ENCODE measurements around the gene ZNF385B.

Gene ZNF385B

GRCh38 chr2:179539124-179539511 is 322.3 kb downstream of the ZNF385B start:
- no peak for TF ChIP-seq CTCF (IDR thresholded peaks at IDR 0.05; ENCODE audit: insufficient read depth, low read depth, low read length, missing control alignments)
- no peak overlapping the region for H3K4me3 ChIP-seq (ENCODE audit: low read depth, low read length)
- no peak for DNase-seq (ENCODE audit: low read depth)

GRCh38 chr2:179538406-179539123 is 322.8 kb downstream of the ZNF385B start:
- TF ChIP-seq CTCF (IDR thresholded peaks at IDR 0.05; ENCODE audit: insufficient read depth, low read depth, low read length, missing control alignments): no peak
- DNase-seq (ENCODE audit: low read depth): no peak
- H3K4me3 ChIP-seq (ENCODE audit: low read depth, low read length): no peak overlapping the region

- TF ChIP-seq CTCF (IDR thresholded peaks at IDR 0.05; ENCODE audit: insufficient read depth, low read depth, low read length, missing control alignments): no peak
- H3K4me3 ChIP-seq (ENCODE audit: low read depth, low read length): no peak overlapping the region
- DNase-seq (ENCODE audit: low read depth): no peak
Observed at GRCh38 chr2:179536185-179536584, 325.2 kb downstream of the ZNF385B start.

GRCh38 chr2:179533875-179534274 is 327.5 kb downstream of the ZNF385B start:
- TF ChIP-seq CTCF (IDR thresholded peaks at IDR 0.05; ENCODE audit: insufficient read depth, low read depth, low read length, missing control alignments): no peak
- no peak overlapping the region for H3K4me3 ChIP-seq (ENCODE audit: low read depth, low read length)
- no peak for DNase-seq (ENCODE audit: low read depth)

- no peak for DNase-seq (ENCODE audit: low read depth)
- TF ChIP-seq CTCF (IDR thresholded peaks at IDR 0.05; ENCODE audit: insufficient read depth, low read depth, low read length, missing control alignments): no peak
- no peak overlapping the region for H3K4me3 ChIP-seq (ENCODE audit: low read depth, low read length)
Observed at GRCh38 chr2:179532863-179533278, 328.5 kb downstream of the ZNF385B start.

- no peak overlapping the region for H3K4me3 ChIP-seq (ENCODE audit: low read depth, low read length)
- DNase-seq (ENCODE audit: low read depth): no peak
- TF ChIP-seq CTCF (IDR thresholded peaks at IDR 0.05; ENCODE audit: insufficient read depth, low read depth, low read length, missing control alignments): no peak
Observed at GRCh38 chr2:179528576-179529069, 332.8 kb downstream of the ZNF385B start.

GRCh38 chr2:179525340-179525739 is 336.1 kb downstream of the ZNF385B start:
- no peak overlapping the region for H3K4me3 ChIP-seq (ENCODE audit: low read depth, low read length)
- TF ChIP-seq CTCF (IDR thresholded peaks at IDR 0.05; ENCODE audit: insufficient read depth, low read depth, low read length, missing control alignments): no peak
- DNase-seq (ENCODE audit: low read depth): no peak

Data from GM12865 (cell line).